Ovary (tissue), 9 donors: Measurements from ENCODE around the gene WIZ. TPM values are rescaled to one million over a fixed set of nuclear protein-coding genes. Genes with fewer than 3 reads are reported as not detected.

ENCODE experiments used
- DNase-seq, 5 donors: peaks; one replicate each; pipeline ENCODE4 v3.0.0-alpha.2; 2019 to 2020
- H3K27ac ChIP-seq, 2 donors: fragments of 200-600 bp; one replicate each; pipeline versions ENCODE4 v1.5.1 to v1.8.0; 2019 to 2022
- H3K27me3 ChIP-seq: fragments of 200-600 bp; one replicate; pipeline ENCODE4 v1.8.0; 2022
- H3K36me3 ChIP-seq: fragments of 200-600 bp; sonication (generic); one replicate; pipeline ENCODE4 v1.5.1; 2019
- H3K4me1 ChIP-seq: one replicate; pipeline ENCODE4 v1.8.1; 2013; ENCODE audit warnings: mild to moderate bottlenecking, moderate library complexity; ENCODE audit not compliant: insufficient read depth
- H3K4me3 ChIP-seq: fragments of 200-600 bp; sonication (generic); one replicate; pipeline ENCODE4 v1.5.1; 2017
- H3K9me3 ChIP-seq, 2 donors: fragments of 200-600 bp in 1 of 2; sonication (generic) in 1 of 2; one replicate each; pipeline versions ENCODE4 v1.5.1 to v1.8.1; 2013 to 2019; ENCODE audit warnings: mild to moderate bottlenecking in 1 of 2, moderate library complexity in 1 of 2
- CTCF ChIP-seq, 3 donors: fragments of 450-650 bp in 2 of 3; fragments of 200-600 bp in 1 of 3; IDR thresholded peaks; one replicate each; pipeline versions ENCODE4 v1.5.1 to v1.8.0; 2016 to 2022; ENCODE audit warnings: antibody characterized with exemption in 3 of 3, mild to moderate bottlenecking in 1 of 3
- EP300 ChIP-seq: sonication (generic); formaldehyde crosslinking; IDR thresholded peaks from one replicate; pipeline ENCODE4 v1.6.1; 2017; ENCODE audit warnings: antibody characterized with exemption
- POLR2A ChIP-seq: fragments of 450-650 bp; IDR thresholded peaks from one replicate; pipeline ENCODE4 v1.6.1; 2017; ENCODE audit warnings: antibody characterized with exemption, mild to moderate bottlenecking, moderate library complexity
- WGBS, 3 donors: extraction: QIAGEN DNeasy Blood & Tissue Kit in 1 of 3; methylation state at CpG; one replicate each; pipeline versions ENCODE4 v1.1.5 to v1.1.7; 2013 to 2017; 5-methylcytosine and 5-hydroxymethylcytosine counted together
- intact Hi-C, 4 donors: fragments of 100-400 bp; cut with DNase I; formaldehyde crosslinking; loops; one replicate each; pipeline versions ENCODE4 v1.11.0 to v1.15.1; 2022 to 2023
- polyA plus RNA-seq, 2 donors: library from polyadenylated mRNA; stranded (reverse); fragments of 200-250 nt in 1 of 2; fragments of 350-450 nt in 1 of 2; fragmentation: Illumina TruSeq in 1 of 2; extraction: RNeasy Lipid Tissue Mini Kit (QIAGEN cat#74804) in 1 of 2; gene quantifications; one replicate each; pipeline ENCODE4 v1.2.3, GENCODE V29; 2013 to 2014
- total RNA-seq, 7 donors: library from RNA; depleted of rRNA in 2 of 7; stranded (reverse); fragments of >200 nt in 2 of 7; fragmentation: NEBNext Ultra II Directional in 3 of 7; extraction: Animal tissue kit (Norgen Biotek cat#: 25700) in 3 of 7; gene quantifications; one replicate each; pipeline versions ENCODE4 v1.1.0 to v1.2.4, GENCODE V29; 2016 to 2023
- donor health status: DM: no; HTN: no; CAD: no; lungs with moderate emphysema.
- donor health status: DM: no; HTN: no; CAD: no.
- donor health status: Bipolar disorder and iron deficiency.
- donor health status: DM: yes; HTN: yes; CAD: no.
- donor health status: DM: no; HTN: no; CAD: no.
- donor health status: DM: yes; HTN: yes; CAD: no.

Gene WIZ
- total and polyA plus RNA-seq, 9 donors = 4.8 to 46.5 (median 38.2) TPM

- TF ChIP-seq POLR2A (no peak), CTCF (IDR thresholded peaks at IDR 0.05) (no peak), EP300 (no peak)
- no peak overlapping the region for H3K4me3 ChIP-seq
- peaks cover 11% of the 10 kb centered on the region for H3K4me1 ChIP-seq
- no peak overlapping the region for H3K27ac ChIP-seq
- no peaks in the 10 kb centered on the region for H3K36me3 ChIP-seq
- DNase-seq = no peak
- intact Hi-C loops = no loop called here
- H3K9me3 ChIP-seq = no peaks in the 10 kb centered on the region
- no peaks in the 10 kb centered on the region for H3K27me3 ChIP-seq
- 74 to 80% (median 78%) methylated on average over 6 of the region's 6 CpGs for WGBS, 3 donors
These were observed 67.9 kb downstream of the WIZ start for GRCh38 chr19:15381864-15382263.

GRCh38 chr19:15381429-15381828 is 68.3 kb downstream of the WIZ start:
- Histone ChIP-seq H3K4me3 (no peak overlapping the region), H3K4me1 (peaks cover 14% of the 10 kb centered on the region), H3K9me3 (no peaks in the 10 kb centered on the region), H3K27me3 (no peaks in the 10 kb centered on the region), H3K27ac (no peak overlapping the region), H3K36me3 (no peaks in the 10 kb centered on the region)
- no peak for DNase-seq
- WGBS, 3 donors = 69 to 73% (median 73%) methylated on average over 2 of the region's 2 CpGs
- intact Hi-C loops = no loop called here
- TF ChIP-seq CTCF (IDR thresholded peaks at IDR 0.05) (no peak), EP300 (no peak), POLR2A (no peak)

- Histone ChIP-seq H3K27ac (peak overlapping the region; percentile 63 to 66), H3K4me3 (peak overlapping the region; percentile 97), H3K9me3 (no peaks in the 10 kb centered on the region), H3K36me3 (no peaks in the 10 kb centered on the region), H3K27me3 (no peaks in the 10 kb centered on the region), H3K4me1 (peaks cover 14% of the 10 kb centered on the region)
- peak in 1 of 5 donors; percentile 48 for DNase-seq
- TF ChIP-seq POLR2A (no peak), EP300 (no peak), CTCF (IDR thresholded peaks at IDR 0.05) (no peak)
- intact Hi-C loops = loop anchor here in 1 of 4 donors (1.0 to 10.0 kb wide), 3 partner anchors 48 to 175 kb away; partner anchors contain the start of gene BRD4
- WGBS, 3 donors = 2 to 3% (median 2%) methylated on average over 21 to 56 of the region's 56 CpGs
These were observed 69.6 kb downstream of the WIZ start for GRCh38 chr19:15379999-15380647.

GRCh38 chr19:15379083-15379998 is 70.4 kb downstream of the WIZ start, which contains the start of gene AKAP8:
Gene AKAP8, minus strand, starts transcription at chr19:15379787. Its CDS starts 56 bp downstream, at chr19:15379731.
- no peaks in the 10 kb centered on the region for H3K27me3 ChIP-seq
- TF ChIP-seq CTCF (IDR thresholded peaks at IDR 0.05) (no peak), EP300 (no peak), POLR2A (peak; percentile 91)
- 0 to 1% (median 0%) methylated on average over 57 to 109 of the region's 111 CpGs for WGBS, 3 donors
- peaks cover 20% of the 10 kb centered on the region for H3K4me1 ChIP-seq
- H3K36me3 ChIP-seq = no peaks in the 10 kb centered on the region
- DNase-seq = peak; percentile 98 to 99 (median 98)
- intact Hi-C loops = loop anchor here in 1 of 4 donors (1.0 to 10.0 kb wide), 3 partner anchors 47 to 175 kb away; partner anchors contain the start of gene BRD4
- H3K27ac ChIP-seq = peak within 1 kb of the TSS; percentile 82 to 97
- no peaks in the 10 kb centered on the region for H3K9me3 ChIP-seq
- peak within 1 kb of the TSS; percentile 97 for H3K4me3 ChIP-seq
